ENCODE measurements around the gene FAM135A. TPM values are rescaled to one million over a fixed set of nuclear protein-coding genes. Genes with fewer than 3 reads are reported as not detected.

The FAM135A gene
- total and polyA plus RNA-seq, 2 of the 8 experiments (the other 6 are each of a cell fraction or from before 2014, with no cell fraction given) = 17.4 to 35.7 TPM

- Histone ChIP-seq H3K27me3 (replicated peaks in 1 of 4; ENCODE audit: control insufficient read depth in 3 of 4, extremely low read depth in 1 of 4, insufficient read depth in 3 of 4, low read length in 3 of 4) (no peaks in the 10 kb centered on the region), H3K9ac (replicated peaks in 1 of 4; ENCODE audit: extremely low read depth in 1 of 4, low read depth in 3 of 4, low read length in 3 of 4) (no peak overlapping the region), H2BK20ac (ENCODE audit: low read length) (no peak overlapping the region), H4K91ac (replicated peaks; ENCODE audit: insufficient read length, low read length) (no peak overlapping the region), H3K56ac (replicated peaks; ENCODE audit: insufficient read length, low read depth, low read length) (no peak overlapping the region), H3K4me3 (ENCODE audit: extremely low read depth in 1 of 4, insufficient read depth in 2 of 4, low read depth in 3 of 4, low read length in 4 of 4) (peak overlapping the region in 2 of 4 experiments; percentile 5 to 91; a peak in 2 of 8 replicates), H3K4ac (replicated peaks; ENCODE audit: insufficient read length, low read depth, low read length) (no peak overlapping the region), H4K8ac (ENCODE audit: extremely low read depth, insufficient read depth, low read length) (no peak overlapping the region), H2AFZ (ENCODE audit: low read length) (no peak overlapping the region), H2BK5ac (ENCODE audit: low read depth, low read length) (no peak overlapping the region), H3K18ac (ENCODE audit: extremely low read depth, low read length) (no peak overlapping the region), H3K36me3 (ENCODE audit: control insufficient read depth in 2 of 4, insufficient read depth in 4 of 4, low read length in 3 of 4) (peaks cover 0 to 13% (median 5%) of the 10 kb centered on the region in 4 experiments; a peak in 2 of 8 replicates), H4K5ac (ENCODE audit: insufficient read length, low read depth, low read length) (no peak overlapping the region), H3K14ac (ENCODE audit: insufficient read length) (no peak overlapping the region), H3K79me2 (ENCODE audit: control insufficient read depth in 1 of 2, insufficient read depth in 2 of 2, low read length in 2 of 2) (peaks cover 8 to 62% of the 10 kb centered on the region in 2 experiments), H2BK15ac (ENCODE audit: low read length) (no peak overlapping the region), H3K4me1 (replicated peaks in 1 of 4; ENCODE audit: control insufficient read depth in 3 of 4, insufficient read depth in 4 of 4, low read length in 3 of 4) (no peaks in the 10 kb centered on the region; a peak in 1 of 7 replicates), H2BK120ac (replicated peaks; ENCODE audit: low read depth, low read length) (no peak overlapping the region), H3K23ac (ENCODE audit: insufficient read length) (no peak overlapping the region), H3K79me1 (ENCODE audit: low read depth, low read length) (peaks cover 9% of the 10 kb centered on the region), H3K9me3 (ENCODE audit: insufficient read depth in 2 of 2, low read depth in 1 of 2, low read length in 1 of 2) (no peaks in the 10 kb centered on the region), H2AK5ac (ENCODE audit: low read depth, low read length) (no peak overlapping the region), H2BK12ac (ENCODE audit: low read depth, low read length) (no peak overlapping the region), H3K4me2 (ENCODE audit: insufficient read depth in 1 of 2, low read depth in 2 of 2, low read length in 2 of 2) (peak overlapping the region; percentile 81 to 92; a peak in 1 of 4 replicates), H3K27ac (ENCODE audit: low read depth, low read length) (no peak overlapping the region), H4K20me1 (replicated peaks in 1 of 2; ENCODE audit: control insufficient read depth in 1 of 2, insufficient read depth in 2 of 2, low read length in 2 of 2) (peaks cover 0 to 2% of the 10 kb centered on the region in 2 experiments), H3K23me2 (ENCODE audit: low read depth, low read length) (peaks cover 7% of the 10 kb centered on the region; the same call in 1 of the 2 replicates)
- FAIRE-seq = no peak
- TF ChIP-seq SUZ12 (IDR thresholded peaks at IDR 0.05; ENCODE audit: low read length) = no peak
- TF ChIP-seq RFX5 (IDR thresholded peaks at IDR 0.05; ENCODE audit: borderline replicate concordance, low read depth, low read length) = no peak
- TF ChIP-seq BCL11A (IDR thresholded peaks at IDR 0.05; ENCODE audit: low read depth in 2 of 2, low read length in 2 of 2) = no peak
- no peak for TF ChIP-seq YY1 (IDR thresholded peaks at IDR 0.05; ENCODE audit: low read depth, low read length)
- no peak for TF ChIP-seq SIX5 (IDR thresholded peaks at IDR 0.05; ENCODE audit: low read depth, low read length)
- no peak for TF ChIP-seq CHD1 (IDR thresholded peaks at IDR 0.05; ENCODE audit: low read depth, low read length)
- TF ChIP-seq BRCA1 (IDR thresholded peaks at IDR 0.05; ENCODE audit: low read depth, low read length) = no peak
- no peak for TF ChIP-seq SIN3A (conservative IDR thresholded peaks at IDR 0.05 in 1 of 2, IDR thresholded peaks at IDR 0.05 in 1 of 2; ENCODE audit: low read depth in 1 of 2, low read length in 2 of 2)
- TF ChIP-seq ATF3 (IDR thresholded peaks at IDR 0.05; ENCODE audit: insufficient read depth, low read depth, low read length) = no peak
- no peak for TF ChIP-seq RNF2 (IDR thresholded peaks at IDR 0.05; ENCODE audit: borderline replicate concordance, low read depth, low read length, missing control alignments, poor library complexity, severe bottlenecking)
- no peak for TF ChIP-seq CBX5 (IDR thresholded peaks at IDR 0.05; ENCODE audit: low read depth, low read length)
- ChIA-PET POLR2A (ENCODE audit: partially characterized antibody) (no interaction called here), CTCF (ENCODE audit: partially characterized antibody) (interaction anchor here (0.6 kb wide), 1 partner anchor 315 kb away, joined by 3 read pairs; no protein-coding TSS in a partner anchor)
- DNase-seq (ENCODE audit: low read depth in 1 of 2, low spot score in 2 of 2) = no peak
Measured at GRCh38 chr6:70415247-70415646, 1.9 kb downstream of the FAM135A start.

Measured in H1 (cell line).